Measurements from ENCODE around the gene PRDM16.

Gene PRDM16

DNA sequence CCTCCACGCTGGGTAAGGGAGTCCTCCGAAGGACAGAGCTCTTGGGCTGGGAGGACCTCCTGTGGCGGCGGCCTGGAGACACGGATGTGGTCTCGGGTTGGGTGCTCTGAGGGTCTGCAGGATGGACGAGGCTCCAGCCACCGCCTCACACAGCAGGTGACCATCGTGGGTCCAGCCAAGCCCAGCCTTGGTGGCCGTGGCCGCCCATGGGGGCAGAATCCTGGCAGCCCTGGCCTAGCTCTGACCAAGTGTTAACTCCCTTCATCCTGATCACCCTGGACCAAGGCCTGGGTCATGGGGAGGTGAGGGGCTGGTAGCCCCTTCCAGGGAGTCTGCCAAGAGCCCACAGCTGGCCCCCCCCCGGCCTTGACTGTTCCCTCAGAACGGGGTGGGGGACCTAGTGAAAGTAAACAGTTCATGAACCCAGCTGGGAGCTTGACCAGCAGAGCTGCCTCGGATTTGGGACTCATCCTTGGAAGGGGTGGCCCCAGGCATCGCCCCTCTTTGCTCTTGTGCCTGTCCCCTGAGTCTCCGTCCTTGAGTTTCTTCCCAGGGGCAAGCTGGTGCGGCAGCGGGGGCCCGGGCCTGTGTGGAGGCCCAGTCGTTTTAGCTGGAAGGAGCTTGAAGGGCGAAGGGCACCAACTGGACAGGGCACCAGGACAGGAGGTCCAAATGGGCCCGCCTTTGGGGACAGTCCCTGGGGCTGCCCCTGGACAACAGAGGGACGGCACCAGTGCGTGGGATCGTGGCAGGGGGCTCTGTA lies 403.3 kb downstream of the PRDM16 start:
- H3K4me3 ChIP-seq: no peak overlapping the region
- H3K4me1 ChIP-seq: peaks cover 49% of the 10 kb centered on the region
- H3K36me3 ChIP-seq: no peaks in the 10 kb centered on the region
- H3K4me2 ChIP-seq: peak overlapping the region; percentile 86
- peaks cover under 1% of the 10 kb centered on the region; the same call in 1 of the 2 replicates for H3K27me3 ChIP-seq
- H4K20me1 ChIP-seq: peaks cover 2% of the 10 kb centered on the region; the same call in 1 of the 2 replicates
- TF ChIP-seq Cebpa-rat (IDR thresholded peaks at IDR 0.05): no peak
- H3K9me3 ChIP-seq: no peaks in the 10 kb centered on the region
- H3K27ac ChIP-seq: peak overlapping the region; percentile 58
- peak overlapping the region; percentile 48; the same call in 1 of the 2 replicates for H3K9ac ChIP-seq

DNA sequence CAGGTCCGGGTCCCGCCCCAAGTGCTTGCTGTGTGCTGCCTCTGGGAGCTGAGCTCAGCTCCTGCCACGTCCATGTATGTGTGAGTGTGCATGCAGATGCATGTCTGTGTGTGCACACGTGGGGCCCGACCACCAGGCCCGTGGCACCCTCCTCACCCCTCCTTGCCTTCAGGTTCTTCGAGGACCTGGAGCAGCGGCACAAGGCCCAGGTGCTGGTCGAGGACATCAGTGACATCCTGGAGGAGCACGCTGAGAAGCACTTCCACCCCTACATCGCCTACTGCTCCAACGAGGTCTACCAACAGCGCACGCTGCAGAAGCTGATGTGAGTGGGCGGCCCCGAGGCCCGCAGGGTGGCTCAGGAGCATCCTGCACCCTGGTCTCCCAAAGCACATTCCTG lies 403.9 kb downstream of the PRDM16 start:
- no peak overlapping the region for H3K9ac ChIP-seq
- peaks cover 7% of the 10 kb centered on the region for H3K27me3 ChIP-seq
- peaks cover 49% of the 10 kb centered on the region for H3K4me1 ChIP-seq
- no peaks in the 10 kb centered on the region; the same call in 1 of the 2 replicates for H4K20me1 ChIP-seq
- no peak overlapping the region for H3K27ac ChIP-seq
- no peaks in the 10 kb centered on the region for H3K9me3 ChIP-seq
- no peak for TF ChIP-seq Cebpa-rat (IDR thresholded peaks at IDR 0.05)
- H3K4me2 ChIP-seq: no peak overlapping the region
- no peaks in the 10 kb centered on the region for H3K36me3 ChIP-seq
- H3K4me3 ChIP-seq: no peak overlapping the region

DNA sequence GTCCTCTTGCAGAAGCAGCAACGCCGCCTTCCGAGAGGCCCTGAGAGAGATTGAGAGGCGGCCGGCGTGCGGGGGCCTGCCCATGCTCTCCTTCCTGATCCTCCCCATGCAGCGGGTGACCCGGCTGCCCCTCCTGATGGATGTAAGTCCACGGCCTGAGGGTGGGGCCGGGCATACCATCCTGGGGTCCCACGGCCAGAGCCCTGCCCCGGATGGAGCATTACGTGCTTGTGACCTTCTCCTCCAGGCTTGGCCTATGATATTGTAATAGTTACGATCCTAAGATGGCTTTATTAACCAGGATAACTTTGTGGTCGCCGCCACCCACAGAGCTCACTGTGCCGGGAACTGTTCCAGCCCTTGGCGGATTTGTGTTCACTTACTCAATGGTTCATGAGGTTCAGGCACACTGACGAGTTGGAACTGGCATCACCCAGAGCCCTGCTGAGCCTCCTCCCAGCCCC lies 404.4 kb downstream of the PRDM16 start:
- H3K4me1 ChIP-seq: peaks cover 49% of the 10 kb centered on the region
- no peaks in the 10 kb centered on the region for H3K36me3 ChIP-seq
- H3K4me2 ChIP-seq: no peak overlapping the region
- H3K9me3 ChIP-seq: no peaks in the 10 kb centered on the region
- H3K27me3 ChIP-seq: peaks cover 12% of the 10 kb centered on the region
- H3K9ac ChIP-seq: no peak overlapping the region
- TF ChIP-seq Cebpa-rat (IDR thresholded peaks at IDR 0.05): no peak
- H3K27ac ChIP-seq: no peak overlapping the region
- H3K4me3 ChIP-seq: no peak overlapping the region
- H4K20me1 ChIP-seq: no peaks in the 10 kb centered on the region; the same call in 1 of the 2 replicates

DNA sequence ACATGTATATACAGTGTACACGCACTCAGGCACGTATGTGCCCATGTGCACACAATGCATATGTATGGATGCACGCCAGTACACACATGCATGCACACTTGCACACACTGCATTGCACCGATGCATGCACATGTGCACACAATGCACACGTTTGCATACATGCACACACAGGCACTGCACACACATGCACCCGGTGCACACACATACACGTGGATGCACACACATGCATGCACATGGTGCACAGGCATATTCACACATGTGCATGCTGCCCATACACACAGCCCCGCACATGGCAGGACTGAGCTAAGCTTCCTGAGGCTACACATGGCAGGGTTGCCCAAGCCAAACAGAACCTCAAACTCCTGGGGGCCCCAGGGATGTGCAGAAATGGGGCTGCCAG lies 405.0 kb downstream of the PRDM16 start:
- Histone ChIP-seq H3K4me1 (peaks cover 49% of the 10 kb centered on the region), H3K27ac (no peak overlapping the region), H3K9me3 (no peaks in the 10 kb centered on the region), H3K36me3 (no peaks in the 10 kb centered on the region), H3K27me3 (peaks cover 14% of the 10 kb centered on the region), H3K9ac (no peak overlapping the region), H3K4me2 (no peak overlapping the region), H3K4me3 (no peak overlapping the region), H4K20me1 (peaks cover 2% of the 10 kb centered on the region)
- TF ChIP-seq Cebpa-rat (IDR thresholded peaks at IDR 0.05): no peak

DNA sequence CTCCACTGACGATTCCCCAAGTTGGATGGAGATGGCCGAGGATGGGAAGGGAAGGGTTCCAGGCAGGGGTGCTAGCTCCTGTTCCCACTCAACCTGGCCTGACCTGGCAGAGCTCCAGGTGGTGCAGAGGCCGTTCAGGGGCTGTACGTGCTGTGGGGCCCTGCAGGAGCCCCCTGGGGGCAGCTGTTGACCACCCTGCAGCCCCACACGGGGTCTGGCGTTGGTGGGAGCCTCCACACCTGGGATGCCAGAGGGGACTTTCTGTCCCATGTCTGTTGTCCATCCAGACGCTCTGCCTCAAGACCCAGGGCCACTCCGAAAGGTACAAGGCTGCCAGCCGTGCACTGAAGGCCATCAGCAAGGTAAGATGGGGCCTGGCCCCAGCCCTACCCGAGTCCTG lies 405.4 kb downstream of the PRDM16 start:
- Histone ChIP-seq H3K27ac (no peak overlapping the region), H3K4me2 (no peak overlapping the region), H3K4me3 (no peak overlapping the region), H3K36me3 (no peaks in the 10 kb centered on the region), H3K9ac (no peak overlapping the region), H3K4me1 (peaks cover 49% of the 10 kb centered on the region), H4K20me1 (peaks cover 6% of the 10 kb centered on the region), H3K27me3 (peaks cover 14% of the 10 kb centered on the region), H3K9me3 (no peaks in the 10 kb centered on the region)
- TF ChIP-seq Cebpa-rat (IDR thresholded peaks at IDR 0.05): no peak

DNA sequence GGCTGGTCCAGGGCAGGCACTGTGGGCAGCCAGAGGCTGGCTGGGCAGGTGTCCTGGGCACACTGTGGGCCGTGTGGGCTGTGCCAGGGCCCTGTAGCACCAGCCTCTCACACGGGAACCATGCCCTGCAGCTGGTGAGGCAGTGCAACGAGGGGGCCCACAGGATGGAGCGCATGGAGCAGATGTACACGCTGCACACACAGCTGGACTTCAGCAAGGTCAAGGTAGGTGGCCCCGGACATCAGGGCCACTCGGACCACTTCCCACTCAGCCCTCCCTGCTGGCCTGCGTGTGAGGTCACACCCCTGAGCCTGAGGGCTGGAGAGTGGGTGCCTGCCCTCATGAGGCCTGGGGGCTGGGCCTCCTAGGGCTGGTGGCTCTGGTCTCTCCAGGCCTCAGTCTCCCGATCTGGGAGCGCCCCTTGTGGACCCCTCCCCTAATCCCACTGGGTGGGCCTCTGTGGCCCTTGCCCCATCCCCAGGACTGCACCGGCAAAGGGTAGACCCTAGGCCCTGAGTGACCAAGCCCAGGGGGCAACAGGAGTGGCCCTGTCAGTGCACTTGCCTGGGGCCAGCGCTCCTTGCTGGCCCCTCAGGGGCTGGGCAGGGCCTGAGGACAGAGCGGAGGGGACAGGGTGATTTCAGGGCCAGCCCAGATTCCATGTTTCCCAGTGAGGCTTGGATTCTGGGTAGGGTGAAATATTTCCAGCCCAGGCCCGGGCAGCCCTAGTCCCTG lies 407.0 kb downstream of the PRDM16 start:
- Histone ChIP-seq H3K4me1 (peaks cover 53% of the 10 kb centered on the region), H3K36me3 (no peaks in the 10 kb centered on the region), H3K9ac (no peak overlapping the region), H3K4me3 (no peak overlapping the region), H4K20me1 (peaks cover 22% of the 10 kb centered on the region), H3K27ac (no peak overlapping the region), H3K9me3 (no peaks in the 10 kb centered on the region), H3K27me3 (peaks cover 25% of the 10 kb centered on the region), H3K4me2 (no peak overlapping the region)
- no peak for TF ChIP-seq Cebpa-rat (IDR thresholded peaks at IDR 0.05)

DNA sequence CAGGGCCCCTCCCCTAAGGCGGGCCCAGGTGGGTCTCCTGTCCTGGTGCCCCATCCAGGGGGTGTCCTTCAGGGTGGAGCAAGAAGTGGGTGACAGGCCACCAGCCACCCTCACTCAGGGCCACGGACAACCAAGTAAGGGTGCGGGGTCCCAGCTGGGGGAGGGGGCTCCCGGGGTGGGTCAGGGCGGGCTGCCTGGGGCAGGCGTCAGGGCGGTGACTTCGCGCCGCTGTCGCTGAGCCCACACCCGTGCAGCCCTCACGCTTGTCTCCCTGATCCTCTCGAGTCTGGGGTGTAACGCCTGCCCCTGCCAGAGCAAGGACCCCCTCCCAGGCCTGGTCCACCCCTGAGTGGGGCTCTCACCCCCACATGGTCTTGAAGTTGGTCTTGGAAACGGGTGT lies 407.7 kb downstream of the PRDM16 start:
- TF ChIP-seq Cebpa-rat (IDR thresholded peaks at IDR 0.05): no peak
- Histone ChIP-seq H3K27me3 (peaks cover 25% of the 10 kb centered on the region), H3K4me1 (peaks cover 49% of the 10 kb centered on the region), H3K4me3 (no peak overlapping the region), H3K9ac (no peak overlapping the region), H3K4me2 (no peak overlapping the region), H3K9me3 (no peaks in the 10 kb centered on the region), H4K20me1 (peaks cover 28% of the 10 kb centered on the region), H3K27ac (no peak overlapping the region), H3K36me3 (no peaks in the 10 kb centered on the region)

DNA sequence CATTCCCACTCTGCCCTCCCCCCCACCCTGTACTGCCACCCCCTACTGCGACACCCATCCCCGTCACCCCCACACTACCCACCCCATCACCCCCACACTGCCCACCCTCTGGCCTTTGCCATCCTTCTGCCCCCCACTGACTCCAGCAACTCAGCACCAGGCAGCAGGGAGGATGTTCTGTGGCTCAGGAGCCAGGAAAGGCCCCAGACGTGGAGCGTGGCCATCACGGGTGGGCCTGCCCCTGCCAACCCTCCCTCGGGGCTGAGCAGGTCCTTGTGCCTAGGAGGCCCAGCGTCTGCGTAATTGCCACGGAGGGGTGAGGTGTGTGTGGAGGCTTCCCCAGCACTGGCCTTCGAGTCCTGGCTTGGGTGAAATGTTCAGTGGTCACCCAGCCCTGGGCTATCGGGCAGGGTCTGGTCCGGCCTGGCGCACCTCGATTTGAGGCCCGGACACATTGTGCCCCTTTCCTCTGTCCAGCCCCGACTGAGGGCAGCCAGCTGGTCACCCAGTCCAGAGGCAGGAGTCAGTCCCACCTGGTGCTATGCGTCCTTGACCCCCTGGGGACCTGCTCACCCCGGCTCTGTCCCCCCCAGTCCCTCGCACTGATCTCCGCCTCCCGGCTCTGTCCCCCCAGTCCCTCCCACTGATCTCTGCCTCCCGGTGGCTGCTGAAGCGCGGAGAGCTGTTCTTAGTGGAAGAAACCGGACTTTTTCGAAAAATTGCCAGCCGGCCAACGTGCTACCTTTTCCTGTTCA lies 408.4 kb downstream of the PRDM16 start:
- Histone ChIP-seq H3K27ac (no peak overlapping the region), H3K4me3 (no peak overlapping the region), H3K4me2 (peak overlapping the region; percentile 47), H4K20me1 (peaks cover 32% of the 10 kb centered on the region), H3K9ac (no peak overlapping the region), H3K36me3 (no peaks in the 10 kb centered on the region), H3K4me1 (peaks cover 43% of the 10 kb centered on the region), H3K27me3 (peaks cover 25% of the 10 kb centered on the region), H3K9me3 (no peaks in the 10 kb centered on the region)
- TF ChIP-seq Cebpa-rat (IDR thresholded peaks at IDR 0.05): no peak

DNA sequence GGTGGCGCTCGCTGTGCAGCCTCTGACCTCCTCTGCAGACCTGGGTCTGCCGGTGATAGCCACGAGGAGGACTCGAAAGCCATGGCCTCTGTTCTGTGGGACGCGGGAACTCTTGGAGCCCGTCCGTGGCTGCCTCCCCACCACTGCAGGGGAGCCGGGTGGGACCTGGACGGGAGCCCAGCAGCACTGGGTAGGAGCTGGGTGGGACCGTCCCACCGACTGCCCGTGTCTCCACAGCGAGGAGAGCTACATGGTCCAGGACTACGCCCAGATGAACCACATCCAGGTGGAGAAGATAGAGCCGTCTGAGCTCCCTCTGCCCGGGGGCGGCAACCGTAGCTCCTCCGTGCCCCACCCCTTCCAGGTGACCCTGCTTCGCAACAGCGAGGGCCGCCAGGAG lies 409.2 kb downstream of the PRDM16 start:
- Histone ChIP-seq H3K4me1 (peaks cover 48% of the 10 kb centered on the region), H3K27me3 (peaks cover 25% of the 10 kb centered on the region), H3K4me2 (peak overlapping the region; percentile 47; the same call in 1 of the 2 replicates), H3K27ac (no peak overlapping the region), H3K9ac (no peak overlapping the region), H3K4me3 (no peak overlapping the region), H3K36me3 (no peaks in the 10 kb centered on the region), H3K9me3 (no peaks in the 10 kb centered on the region), H4K20me1 (peaks cover 40% of the 10 kb centered on the region)
- no peak for TF ChIP-seq Cebpa-rat (IDR thresholded peaks at IDR 0.05)

Data from BLaER1 (cell line).